HL-60/S4 (cell line): ENCODE data around the gene MIP.
"Not testable (repeated sequence)": the region's sequence is repeated elsewhere in the genome, so short reads cannot be mapped to it uniquely, and the experiment has no call there.

Experiments
- in situ Hi-C: fragments of 300-500 bp; cut with MboI; formaldehyde crosslinking; loops from 2 replicates; pipeline ENCODE4 v1.14.3; 2022; ENCODE audit warnings: low sequenced_read_pairs

MIP gene

DNA sequence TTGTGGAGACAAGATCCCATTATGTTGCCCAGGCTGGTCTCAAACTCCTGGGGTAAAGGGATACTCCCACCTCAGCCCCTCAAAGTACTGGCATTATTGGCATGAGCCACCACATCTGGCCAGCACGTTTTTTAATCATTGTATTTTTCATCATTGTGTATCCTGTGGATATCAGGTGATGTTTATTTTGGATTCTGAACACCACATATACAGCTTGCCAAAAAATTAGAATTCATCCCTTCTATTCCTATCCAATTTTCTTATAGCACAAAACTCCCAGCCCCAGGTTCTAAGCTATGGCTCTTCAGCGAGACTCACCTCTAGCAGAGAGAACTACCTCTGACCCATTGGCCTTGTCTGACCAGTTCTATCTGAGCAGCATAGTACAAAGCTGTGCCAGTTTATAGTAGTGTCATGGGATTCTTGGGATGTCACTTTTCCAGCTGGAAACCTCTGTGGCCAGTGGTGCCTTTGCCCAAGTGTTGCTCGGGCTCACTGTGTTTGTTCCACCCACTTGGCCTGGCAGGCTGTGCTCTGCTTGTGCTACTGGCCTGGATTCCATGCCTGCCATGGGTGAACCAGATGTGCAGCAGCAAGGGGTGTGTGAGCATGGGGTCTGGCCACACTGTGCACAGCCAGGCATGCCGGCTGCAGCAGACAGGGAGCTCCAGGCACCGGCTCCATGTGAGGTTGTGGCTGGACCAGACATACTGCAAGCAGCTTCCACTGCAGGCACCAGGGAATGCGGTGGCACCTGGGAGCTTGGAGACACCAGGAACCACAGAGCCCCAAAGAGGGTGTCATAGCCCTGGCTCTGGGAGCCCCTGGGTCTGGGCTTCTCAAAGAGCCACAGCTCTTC, 42.4 kb downstream of the MIP start:
- in situ Hi-C loops = no loop called here

GRCh38 chr12:56410768-56411167, 43.7 kb downstream of the MIP start:
- in situ Hi-C loops = no loop called here

DNA sequence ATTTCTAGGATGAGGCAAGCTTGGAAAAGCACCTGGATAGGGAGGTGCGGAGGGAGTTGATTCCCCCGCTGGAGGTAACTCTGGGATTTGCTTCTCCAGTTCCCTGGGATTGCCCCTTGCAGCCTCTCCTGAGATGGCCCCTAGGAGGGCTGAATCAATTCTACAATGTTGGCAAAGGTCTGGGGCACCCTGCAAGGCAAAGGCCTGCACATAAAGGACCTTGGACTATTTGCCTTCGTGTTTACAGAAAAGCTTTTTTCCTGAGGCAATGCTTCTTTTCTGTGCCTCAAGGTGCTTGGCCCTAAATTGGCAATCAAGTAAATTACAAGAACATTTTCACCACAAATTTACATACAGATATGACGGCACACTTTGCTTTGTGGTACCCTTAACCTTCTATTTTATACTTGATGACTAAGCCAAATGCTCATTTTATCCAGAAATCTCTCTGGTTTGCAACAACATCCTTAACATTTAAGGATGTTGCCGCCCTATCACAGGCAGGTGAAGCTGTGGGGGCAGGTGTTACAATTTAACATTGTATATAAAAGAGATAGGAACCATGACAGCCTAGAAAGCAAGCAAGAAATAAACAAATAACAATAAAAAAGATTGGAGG, 45.5 kb downstream of the MIP start:
- in situ Hi-C loops = no loop called here

GRCh38 chr12:56404227-56404626, 50.2 kb downstream of the MIP start:
- in situ Hi-C loops = not testable (repeated sequence)

DNA sequence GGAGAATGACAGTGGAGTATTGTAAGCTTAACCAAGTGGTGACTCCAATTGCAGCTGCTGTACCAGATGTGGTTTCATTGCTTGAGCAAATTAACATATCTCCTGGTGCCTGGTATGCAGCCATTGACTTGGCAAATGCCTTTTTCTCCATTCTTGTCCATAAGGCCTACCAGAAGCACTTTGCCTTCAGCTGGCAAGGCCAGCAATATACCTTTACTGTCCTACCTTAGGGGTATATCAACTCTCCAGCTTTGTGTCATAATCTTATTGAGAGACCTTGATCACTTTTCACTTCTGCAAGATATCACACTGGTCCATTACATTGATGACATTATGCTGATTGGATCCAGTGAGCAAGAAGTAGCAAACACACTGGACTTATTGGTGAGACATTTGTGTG, 52.8 kb downstream of the MIP start:
- in situ Hi-C loops = not testable (repeated sequence)

GRCh38 chr12:56401125-56401524, 53.3 kb downstream of the MIP start:
- in situ Hi-C loops = not testable (repeated sequence)
